SKM-1 treated with dmso at 0.1 percent for 144 hours (cell line): ENCODE measurements around the gene NFE2L2.
"Not testable (repeated sequence)": the region's sequence is repeated elsewhere in the genome, so short reads cannot be mapped to it uniquely, and the experiment has no call there.

Experiments used
- DNase-seq: peaks from one replicate; lab custom pipeline; 2025; ENCODE audit not compliant: unreplicated experiment; lab: John Stamatoyannopoulos, UW

Gene NFE2L2

DNA sequence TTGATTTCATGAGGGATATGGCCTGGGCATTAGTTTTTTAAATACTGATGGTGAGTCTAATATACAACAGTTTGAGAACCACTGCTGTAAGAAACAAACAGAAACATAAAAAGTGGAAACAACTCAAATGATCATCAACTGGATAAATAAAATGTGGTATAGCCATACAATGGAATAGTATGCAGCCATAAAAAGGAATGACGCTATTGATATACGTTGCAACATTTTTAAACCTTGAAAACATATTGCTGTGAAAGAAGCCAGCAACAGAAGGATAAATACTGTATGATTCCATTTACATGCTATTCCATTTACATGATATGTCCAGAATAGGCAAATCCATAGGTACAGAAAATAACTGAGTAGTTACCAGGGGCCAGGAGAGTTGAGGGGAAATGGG lies 6.5 kb downstream of the NFE2L2 start:
- no peak for DNase-seq

DNA sequence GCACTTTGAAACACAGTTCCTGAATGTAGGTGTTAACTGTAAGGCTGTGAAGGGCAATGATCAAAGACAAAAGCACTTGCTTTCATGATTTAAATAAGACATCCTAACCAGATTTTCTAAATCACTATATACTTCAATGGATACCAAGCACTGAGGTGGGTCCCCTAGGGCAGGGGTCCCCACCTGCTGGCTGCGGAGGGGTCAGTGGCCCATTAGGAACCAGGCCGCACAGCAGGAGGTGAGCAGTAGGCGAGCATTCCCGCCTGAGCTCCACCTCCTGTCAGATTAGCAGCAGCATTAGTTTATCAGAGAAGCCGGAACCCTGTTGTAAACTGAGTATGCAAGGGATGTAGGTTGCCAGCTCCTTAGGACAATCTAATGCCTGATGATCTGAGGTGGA lies 7.1 kb downstream of the NFE2L2 start:
- DNase-seq = no peak

DNA sequence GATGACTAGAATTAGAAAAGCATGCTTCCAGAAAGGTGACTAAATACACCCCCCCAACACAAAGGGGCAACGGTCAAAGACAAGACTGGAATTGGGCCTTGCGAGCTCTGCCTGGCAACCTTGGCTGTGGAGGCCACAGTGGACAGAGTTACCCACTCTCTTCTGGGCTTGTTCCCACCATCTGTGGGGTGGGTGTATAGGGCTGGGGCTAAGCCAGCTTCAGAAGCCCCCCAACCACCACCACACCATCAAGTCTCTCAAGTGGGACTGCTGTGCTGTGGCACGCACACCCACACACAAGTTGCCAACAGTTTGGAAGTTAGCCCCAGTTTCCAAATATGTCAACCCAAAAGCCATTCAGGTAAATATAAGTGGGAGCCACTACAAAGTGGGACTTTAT lies 7.8 kb downstream of the NFE2L2 start:
- no peak for DNase-seq

DNA sequence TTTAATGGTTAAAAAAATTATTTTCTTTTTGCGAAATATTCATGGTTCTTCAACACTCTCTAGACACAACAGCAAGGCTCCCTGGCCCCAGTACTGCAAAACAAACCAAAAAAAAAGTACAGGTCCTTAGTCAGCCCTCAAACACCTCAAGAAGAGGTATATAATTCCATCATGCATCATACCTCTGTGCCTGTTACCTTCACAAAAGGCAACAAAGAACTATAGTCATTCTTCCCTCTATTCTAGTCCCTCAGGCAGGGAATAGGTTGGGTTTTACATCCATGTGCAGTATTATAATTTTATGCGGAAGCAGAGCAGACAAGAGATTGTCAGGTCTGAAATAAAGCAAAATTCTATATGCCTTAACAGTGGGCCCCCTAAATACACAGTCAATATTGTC lies 8.5 kb downstream of the NFE2L2 start:
- no peak for DNase-seq

DNA sequence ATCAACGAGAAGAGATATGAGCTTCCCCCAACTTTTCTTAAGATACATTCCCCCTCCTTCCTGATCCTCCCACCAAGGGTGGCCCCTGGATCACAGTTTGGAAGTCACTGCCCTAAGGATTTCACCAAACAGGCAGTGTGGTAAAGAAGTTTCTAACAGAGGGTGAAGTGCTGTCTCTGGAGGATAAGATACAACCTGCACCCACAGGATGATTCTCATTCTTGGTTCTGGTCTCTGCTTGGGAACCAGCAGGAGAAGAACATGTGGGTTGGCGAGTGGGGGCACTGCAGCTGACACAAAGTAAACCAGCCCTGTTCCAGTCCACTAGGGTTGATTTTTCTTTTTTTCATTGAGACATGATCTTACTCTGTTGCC lies 9.3 kb downstream of the NFE2L2 start:
- DNase-seq = no peak

DNA sequence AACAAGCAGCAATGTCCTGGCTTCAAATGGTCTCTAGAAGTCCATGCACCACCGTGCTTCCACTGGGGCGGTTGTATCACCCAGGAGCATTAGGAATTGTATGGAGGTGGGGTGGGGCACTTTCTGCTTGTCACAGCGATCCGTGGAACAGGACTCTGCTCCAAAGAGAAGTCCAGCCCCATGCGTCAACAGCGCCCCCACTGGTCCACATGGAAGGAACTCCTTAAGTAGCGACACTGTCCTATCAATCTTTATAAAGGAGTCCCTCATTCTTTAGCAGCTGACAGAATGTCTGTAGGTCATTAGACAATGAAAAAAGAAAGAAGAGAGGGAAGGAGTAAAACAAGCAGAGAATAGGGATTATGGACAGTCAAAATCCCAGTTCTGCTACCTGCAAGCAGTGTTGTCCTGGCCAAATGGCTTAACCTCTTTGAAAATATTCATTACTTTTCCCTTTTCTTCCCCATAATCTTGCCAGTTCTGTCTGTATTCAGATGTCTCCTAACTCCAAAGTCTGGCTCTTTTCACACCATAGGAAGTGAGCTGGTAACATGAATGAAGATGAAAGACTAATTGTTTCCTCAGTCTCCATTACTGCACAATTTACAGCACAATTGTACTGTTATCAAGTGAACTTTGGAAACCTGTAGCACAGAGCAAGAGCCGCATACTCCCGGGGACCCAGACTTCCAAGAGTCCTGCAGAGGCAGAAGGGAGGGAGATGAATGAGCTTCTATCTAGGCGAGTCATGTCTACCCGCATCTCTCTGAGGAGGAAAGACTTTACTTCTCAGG lies 9.9 kb downstream of the NFE2L2 start:
- no peak for DNase-seq

DNA sequence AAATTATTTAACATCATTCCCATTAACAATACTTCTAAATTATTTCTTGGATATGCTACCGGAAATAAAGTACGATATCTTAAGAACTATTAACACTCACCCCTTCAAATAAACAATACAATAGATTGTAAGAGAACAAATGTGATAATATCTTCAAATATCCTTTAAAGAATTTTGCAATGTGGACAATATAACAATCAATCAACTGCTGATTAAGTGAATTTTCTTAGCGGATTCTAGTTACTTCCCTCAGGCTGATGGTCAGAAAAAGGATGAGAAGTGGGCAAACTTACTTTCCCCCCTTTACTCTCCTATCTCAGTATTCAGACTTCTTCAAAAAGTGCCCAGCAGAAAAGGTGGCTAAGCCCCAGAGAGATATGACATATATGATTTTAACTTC lies 10.8 kb downstream of the NFE2L2 start:
- DNase-seq = no peak

DNA sequence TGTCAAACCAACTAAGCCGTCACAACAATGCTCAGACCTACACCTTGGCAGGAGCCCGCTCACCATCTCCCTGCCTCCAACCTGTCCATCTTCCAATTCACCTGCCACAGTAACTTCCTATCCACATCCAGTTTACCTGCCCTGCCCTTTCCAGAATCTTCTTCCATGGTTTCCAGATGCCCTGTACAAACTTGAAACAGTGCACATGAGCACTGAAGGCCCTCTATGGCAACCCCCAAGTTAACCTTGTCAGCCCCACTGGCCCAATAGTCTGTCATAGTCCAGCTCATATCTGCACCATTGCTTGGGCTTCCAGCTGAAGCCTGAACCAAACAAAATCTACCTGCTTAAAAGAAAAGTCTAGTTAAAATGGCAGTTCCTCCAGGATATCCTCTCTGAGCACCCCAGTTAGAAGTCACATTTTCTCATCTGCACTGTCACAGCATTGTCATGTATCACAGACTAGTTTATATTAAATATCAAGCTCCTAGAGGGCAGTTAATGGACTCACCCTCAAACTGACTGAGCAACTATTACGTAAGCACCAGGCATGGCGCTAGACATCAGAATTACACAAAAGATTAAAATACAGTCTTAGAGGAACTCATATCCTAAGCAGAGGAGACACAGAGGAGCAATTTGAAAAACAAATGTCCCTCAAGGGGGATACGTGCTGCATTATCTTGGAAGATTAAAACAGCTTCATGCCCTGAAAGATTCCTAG lies 11.6 kb downstream of the NFE2L2 start:
- DNase-seq = peak; percentile 18

DNA sequence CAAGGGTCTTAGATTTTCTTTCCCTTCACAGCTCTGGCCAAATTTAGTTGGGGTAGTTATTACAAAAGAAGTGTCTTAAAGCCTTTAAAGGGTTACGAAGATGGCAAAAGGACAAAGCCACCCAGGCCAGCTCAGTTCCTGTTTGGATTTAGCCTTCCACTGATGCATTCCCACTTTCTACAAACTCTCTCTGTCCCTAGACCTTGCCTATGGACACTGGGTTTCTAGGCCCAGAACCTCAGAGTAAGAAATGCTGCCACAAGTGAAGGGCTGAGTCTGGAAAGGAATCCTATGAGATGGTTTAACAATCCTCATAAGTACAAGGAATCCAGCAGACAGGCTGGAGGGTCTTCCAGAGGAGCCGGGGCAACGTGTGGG lies 13.4 kb downstream of the NFE2L2 start:
- DNase-seq = no peak

DNA sequence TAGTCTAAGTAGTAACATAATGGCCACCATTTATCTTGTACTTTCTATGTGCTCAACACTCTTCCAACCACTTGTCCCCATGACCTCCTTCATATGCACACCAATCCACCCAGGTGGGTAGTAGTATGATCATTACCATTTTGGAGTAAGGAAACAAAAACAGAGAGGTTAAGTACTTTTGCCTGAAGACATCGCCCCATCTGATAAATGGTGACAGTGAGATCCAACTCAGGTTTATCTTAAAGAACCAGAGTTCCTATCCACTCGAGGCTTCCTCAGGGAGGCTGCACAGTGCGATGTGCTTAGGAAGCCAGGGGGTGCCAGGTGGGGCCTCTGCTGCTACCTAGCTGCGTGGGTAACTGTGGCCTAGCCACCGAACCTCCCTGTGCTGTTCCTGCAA lies 14.1 kb downstream of the NFE2L2 start:
- no peak for DNase-seq

DNA sequence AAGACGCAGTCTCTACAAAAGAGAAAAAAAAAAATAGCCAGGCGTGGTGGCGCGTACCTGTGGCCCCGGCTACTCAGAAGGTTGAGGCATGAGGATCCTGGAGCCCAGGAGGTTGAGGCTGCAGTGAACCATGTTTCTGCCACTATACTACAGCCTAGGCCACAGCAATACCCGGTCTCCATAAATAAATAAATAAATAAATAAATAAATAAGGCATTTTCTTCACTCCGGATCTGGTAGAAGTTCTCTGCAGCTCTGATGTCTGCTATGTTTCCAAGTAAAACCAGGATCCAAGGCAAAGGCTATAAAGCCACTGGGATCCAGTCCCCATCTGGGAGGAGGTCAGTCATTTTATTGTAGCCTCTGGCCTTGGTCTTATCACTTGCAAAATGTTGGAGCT lies 15.5 kb downstream of the NFE2L2 start:
- no peak for DNase-seq

DNA sequence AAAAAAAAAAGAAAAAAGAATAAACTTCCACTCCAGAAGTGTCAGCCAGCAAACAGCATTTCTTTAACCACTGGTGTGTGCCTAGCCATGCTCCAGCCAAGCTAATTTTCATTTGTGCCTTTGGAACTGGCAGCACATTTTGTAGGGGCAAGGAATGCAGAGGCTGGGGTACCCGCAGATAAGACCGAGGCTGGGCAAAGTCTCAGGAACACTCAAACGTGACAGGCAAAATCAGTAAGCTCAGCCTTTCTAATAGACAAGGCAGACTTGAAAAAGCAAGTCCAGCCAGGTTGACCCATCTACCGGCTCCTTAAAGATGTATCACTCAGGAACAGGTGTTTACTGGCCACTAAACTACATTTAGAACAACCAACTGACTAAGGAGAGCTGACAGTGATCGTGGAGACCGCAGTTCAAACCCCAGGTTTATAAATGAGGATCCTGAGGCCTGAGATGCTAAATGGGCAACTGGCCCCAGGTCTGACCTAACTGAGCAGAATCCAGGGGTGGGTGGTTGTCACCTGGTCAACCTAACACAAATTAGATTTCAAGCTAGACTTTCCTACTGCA lies 16.7 kb downstream of the NFE2L2 start:
- no peak for DNase-seq

DNA sequence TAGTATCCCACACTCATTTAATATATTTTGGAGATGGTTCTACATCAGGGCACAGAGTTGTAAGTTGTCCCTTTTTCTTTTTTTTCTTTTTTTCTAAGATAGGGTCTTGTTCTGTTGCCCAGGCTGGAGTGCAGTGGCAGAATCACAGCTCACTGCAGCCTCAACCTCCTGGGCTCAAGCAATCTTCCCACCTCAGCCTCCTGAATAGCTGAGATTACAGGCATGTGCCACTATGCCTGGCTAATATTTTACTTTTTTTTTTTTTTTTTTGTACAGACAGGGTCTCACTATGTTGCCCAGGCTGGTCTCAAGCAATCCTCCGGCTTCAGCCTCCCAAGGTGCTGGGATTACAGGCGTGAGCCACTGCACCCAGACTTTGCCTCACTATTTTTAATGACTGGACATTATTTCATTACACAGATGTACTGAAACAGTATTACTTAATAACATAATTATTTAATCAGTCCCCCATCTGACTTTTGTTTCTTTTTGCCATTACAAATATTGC lies 17.9 kb downstream of the NFE2L2 start:
- not testable (repeated sequence) for DNase-seq

DNA sequence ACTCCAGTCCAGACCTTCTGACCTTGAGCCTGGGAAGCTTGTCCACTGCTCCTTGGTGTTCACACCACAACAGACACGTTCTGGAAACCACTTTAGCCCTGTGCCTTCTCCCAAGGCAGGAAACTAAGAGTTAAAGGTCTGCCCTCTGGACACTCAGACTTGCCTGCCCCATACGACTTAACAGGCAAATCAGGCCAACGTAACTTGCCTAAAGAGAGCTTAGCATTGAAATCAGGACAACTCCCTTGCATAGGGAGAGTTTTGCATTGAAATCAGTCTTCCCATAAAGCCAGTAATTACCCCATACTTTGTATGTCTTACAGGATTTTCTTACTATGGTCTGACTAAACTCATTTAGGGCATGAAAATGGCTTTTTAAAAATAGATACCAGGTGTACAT lies 18.5 kb downstream of the NFE2L2 start:
- DNase-seq = no peak

DNA sequence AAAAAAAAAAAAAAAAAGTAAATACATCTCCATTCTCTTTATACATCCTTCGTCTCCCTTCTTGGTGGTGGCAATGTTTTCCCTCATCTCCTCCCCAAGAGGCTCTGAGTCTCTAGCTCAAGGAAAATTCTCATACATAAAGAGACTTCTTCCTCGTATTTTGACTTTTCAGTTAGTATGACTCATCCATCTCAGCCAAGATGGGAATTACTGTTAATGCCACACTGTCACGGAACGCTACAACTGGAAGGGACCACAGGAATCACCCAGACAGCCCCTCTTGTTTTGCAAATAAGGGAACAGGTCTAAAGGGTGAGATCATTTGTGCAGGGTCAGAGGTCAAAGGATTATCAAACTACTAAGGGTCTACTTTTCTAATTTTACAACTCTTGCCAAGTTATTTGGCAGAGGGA lies 19.5 kb downstream of the NFE2L2 start:
- no peak for DNase-seq

DNA sequence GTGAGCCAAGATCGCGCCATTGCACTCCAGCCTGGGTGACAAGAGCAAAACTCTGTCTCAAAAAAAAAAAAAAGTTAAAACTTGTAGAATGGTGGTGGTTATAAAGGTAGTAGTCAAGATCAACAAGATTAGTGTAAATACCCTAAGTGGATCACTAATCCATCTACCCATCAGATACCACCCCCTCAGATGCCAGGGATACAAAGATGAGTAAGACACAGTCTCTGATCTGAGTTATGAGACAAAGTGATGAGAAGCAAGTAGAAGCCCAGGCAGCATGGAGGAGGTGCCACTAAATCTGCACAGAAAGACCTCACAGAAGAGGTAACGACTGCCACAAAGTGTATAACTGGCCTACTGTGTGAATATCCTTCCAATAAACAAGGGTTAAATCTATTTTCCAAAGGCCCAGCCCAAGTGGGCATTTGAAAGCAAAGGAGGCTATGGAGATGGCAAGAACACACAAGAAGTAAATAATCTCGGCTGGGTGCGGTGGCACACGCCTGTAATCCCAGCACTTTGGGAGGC lies 20.2 kb downstream of the NFE2L2 start:
- no peak for DNase-seq

DNA sequence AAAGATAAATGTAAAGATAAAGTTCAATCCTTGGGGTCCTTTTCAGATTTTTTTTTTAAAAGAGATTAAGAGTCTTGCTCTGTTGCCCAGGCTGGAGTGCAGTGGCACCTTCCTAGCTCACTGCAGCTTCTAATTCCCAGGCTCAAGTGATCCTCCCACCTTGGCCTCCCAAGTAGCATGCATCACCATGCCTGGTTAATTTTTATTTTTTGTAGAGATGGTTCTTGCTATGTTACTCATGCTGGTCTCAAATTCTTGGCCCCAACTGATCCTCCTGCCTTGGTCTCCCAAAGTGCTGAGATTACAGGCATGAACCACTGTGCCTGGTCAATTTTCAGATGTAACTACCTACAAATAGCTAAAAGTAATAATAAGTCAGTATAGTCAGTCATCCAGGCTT lies 21.1 kb downstream of the NFE2L2 start:
- no peak for DNase-seq

DNA sequence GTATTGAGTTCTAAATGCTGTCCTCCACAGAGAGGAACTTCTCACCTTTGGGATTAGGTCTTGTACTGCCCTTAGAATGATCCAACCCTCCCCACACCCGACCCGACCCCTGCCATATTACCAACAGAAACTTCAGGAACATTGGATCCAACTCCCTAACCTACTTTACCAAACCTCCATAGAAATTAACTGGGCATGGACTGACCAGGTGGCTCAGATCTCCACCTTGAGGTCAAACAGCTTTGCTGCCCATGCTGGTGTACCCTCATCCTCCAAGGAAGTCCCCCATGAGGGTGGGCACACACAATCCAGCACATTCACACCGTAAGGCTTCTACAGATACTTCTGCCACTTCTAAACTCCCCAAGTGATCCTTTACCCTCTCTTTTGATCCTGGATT lies 21.5 kb downstream of the NFE2L2 start:
- no peak for DNase-seq

DNA sequence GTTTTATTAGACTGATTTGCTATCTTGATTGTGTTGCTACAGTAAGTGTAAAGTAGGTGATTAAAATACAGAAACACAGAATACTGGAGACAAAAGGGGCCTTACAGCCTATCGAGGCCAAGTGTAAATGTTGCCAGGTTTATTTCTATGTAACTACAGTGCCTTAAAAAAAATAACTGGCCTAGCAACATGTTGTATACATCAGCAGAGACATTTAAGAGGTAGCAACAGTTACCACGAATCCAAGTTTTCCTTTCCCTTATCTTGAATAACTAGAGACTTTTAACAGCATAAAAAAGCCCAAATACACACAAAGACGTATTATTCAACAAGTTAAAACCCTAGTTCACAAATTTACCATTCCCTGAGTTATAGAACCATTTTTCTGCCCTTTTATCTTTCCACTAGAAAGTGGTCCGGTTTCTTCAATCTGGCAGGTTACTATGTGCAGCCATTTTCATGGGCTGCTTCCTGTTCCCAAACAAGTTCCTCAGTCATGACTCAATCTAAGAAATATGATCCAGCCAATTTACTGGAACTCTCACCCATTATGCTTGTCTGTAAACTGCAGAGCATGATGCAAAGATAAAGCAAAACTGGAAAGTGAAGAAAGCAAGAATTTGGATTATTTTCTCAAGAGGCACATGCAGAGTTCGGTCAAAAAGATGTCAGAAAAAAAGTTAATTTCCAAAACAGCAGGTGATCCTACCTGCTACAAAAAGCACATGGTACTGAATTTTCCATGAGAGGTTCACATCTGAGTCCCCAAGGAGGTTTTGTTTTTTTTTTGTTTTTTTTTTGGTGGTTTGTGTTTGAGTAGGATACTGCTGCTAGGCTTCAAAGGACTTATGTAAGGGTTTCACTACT lies 22.2 kb downstream of the NFE2L2 start:
- DNase-seq = no peak

DNA sequence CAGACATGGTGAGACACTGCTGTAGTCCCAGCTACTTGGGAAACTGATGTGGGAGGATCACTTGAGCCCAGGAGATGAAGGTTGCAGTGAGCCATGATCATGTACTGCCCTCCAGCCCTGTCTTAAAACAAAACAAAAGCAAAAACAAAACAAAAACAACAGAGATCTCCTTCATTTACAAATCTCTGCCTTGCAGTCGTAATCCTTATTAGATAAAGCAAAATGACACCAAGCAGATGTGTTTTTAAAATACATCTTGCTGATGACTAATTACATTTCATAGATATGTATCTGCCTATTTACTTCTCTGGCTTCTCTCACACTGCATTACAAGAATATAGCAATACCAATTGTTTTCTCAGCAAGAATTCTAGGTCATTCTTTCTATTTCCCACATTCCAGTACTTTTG lies 22.8 kb downstream of the NFE2L2 start:
- DNase-seq = no peak
